Embryonic facial prominence (tissue), 1 donor: Measurements from ENCODE around the gene MTF2.

ENCODE experiments used
- DNase-seq: peaks from one replicate; pipeline ENCODE4 v3.0.0-alpha.2; 2016; ENCODE audit errors: extremely low spot score

The MTF2 gene

GRCh38 chr1:93083979-93084378 lies 4.9 kb downstream of the MTF2 start:
- no peak for DNase-seq

- DNase-seq, result no peak
These were observed 8.4 kb downstream of the MTF2 start for GRCh38 chr1:93087532-93087931.

GRCh38 chr1:93093332-93094006 lies 14.4 kb downstream of the MTF2 start:
- DNase-seq, result no peak

- DNase-seq, result no peak
These were observed 16.9 kb downstream of the MTF2 start for GRCh38 chr1:93095804-93096585.

- no peak for DNase-seq
These were observed 23.1 kb downstream of the MTF2 start for GRCh38 chr1:93102142-93102541.

GRCh38 chr1:93106226-93106625 lies 27.1 kb downstream of the MTF2 start:
- no peak for DNase-seq

GRCh38 chr1:93107395-93107794 lies 28.3 kb downstream of the MTF2 start:
- DNase-seq, result no peak

GRCh38 chr1:93108335-93108734 lies 29.3 kb downstream of the MTF2 start:
- no peak for DNase-seq

- DNase-seq, result no peak
These were observed 30.5 kb downstream of the MTF2 start for GRCh38 chr1:93109578-93109977.

- DNase-seq, result no peak
These were observed 32.0 kb downstream of the MTF2 start for GRCh38 chr1:93111065-93111464.

GRCh38 chr1:93111561-93111960 lies 32.5 kb downstream of the MTF2 start:
- no peak for DNase-seq

- DNase-seq, result no peak
These were observed 34.0 kb downstream of the MTF2 start for GRCh38 chr1:93113127-93113526.

- DNase-seq, result no peak
These were observed 35.3 kb downstream of the MTF2 start for GRCh38 chr1:93114391-93114790.

GRCh38 chr1:93120614-93121013 lies 41.5 kb downstream of the MTF2 start:
- DNase-seq, result no peak

- no peak for DNase-seq
These were observed 44.2 kb downstream of the MTF2 start for GRCh38 chr1:93123201-93123783.

GRCh38 chr1:93124556-93125355 lies 45.7 kb downstream of the MTF2 start:
- no peak for DNase-seq

GRCh38 chr1:93129507-93130099 lies 50.5 kb downstream of the MTF2 start:
- DNase-seq, result no peak

GRCh38 chr1:93132638-93133037 lies 53.6 kb downstream of the MTF2 start:
- DNase-seq, result no peak

- DNase-seq, result no peak
These were observed 57.4 kb downstream of the MTF2 start for GRCh38 chr1:93136445-93136844.

- DNase-seq, result no peak
These were observed 58.7 kb downstream of the MTF2 start for GRCh38 chr1:93137604-93138292.

GRCh38 chr1:93140106-93140505 lies 61.0 kb downstream of the MTF2 start:
- DNase-seq, result no peak
